GM12878 (cell line): ENCODE results near the gene PITPNM1.

ENCODE experiments used
- CTCF ChIP-seq, 3 experiments: IDR thresholded peaks in 2 of 3; conservative IDR thresholded peaks in 1 of 3; 2 replicates each; pipeline ENCODE4 v1.5.1; 2011; ENCODE audit warnings: low read depth in 3 of 3, low read length in 3 of 3, mild to moderate bottlenecking in 3 of 3, control low read depth in 2 of 3, moderate library complexity in 2 of 3, inconsistent platforms in 1 of 3, mixed read lengths in 1 of 3; ENCODE audit not compliant: control insufficient read depth in 2 of 3, insufficient read depth in 1 of 3; ENCODE audit errors: extremely low read depth in 1 of 3
- GABPA ChIP-seq: IDR thresholded peaks from 2 replicates; pipeline ENCODE4 v1.6.1; 2014; ENCODE audit warnings: antibody characterized with exemption, low read depth, mild to moderate bottlenecking, inconsistent platforms
- KDM1A ChIP-seq: fragments of 200-600 bp; sonication (generic); IDR thresholded peaks from 2 replicates; pipeline ENCODE4 v1.6.1; 2016; ENCODE audit warnings: borderline replicate concordance
- SMC3 ChIP-seq: IDR thresholded peaks from 2 replicates; pipeline ENCODE4 v1.6.1; 2011; ENCODE audit warnings: low read length, improper control_type of control experiment, borderline replicate concordance
- TCF7 ChIP-seq: IDR thresholded peaks from 2 replicates; pipeline ENCODE4 v1.6.1; 2014; ENCODE audit warnings: antibody characterized with exemption, borderline replicate concordance

DNA sequence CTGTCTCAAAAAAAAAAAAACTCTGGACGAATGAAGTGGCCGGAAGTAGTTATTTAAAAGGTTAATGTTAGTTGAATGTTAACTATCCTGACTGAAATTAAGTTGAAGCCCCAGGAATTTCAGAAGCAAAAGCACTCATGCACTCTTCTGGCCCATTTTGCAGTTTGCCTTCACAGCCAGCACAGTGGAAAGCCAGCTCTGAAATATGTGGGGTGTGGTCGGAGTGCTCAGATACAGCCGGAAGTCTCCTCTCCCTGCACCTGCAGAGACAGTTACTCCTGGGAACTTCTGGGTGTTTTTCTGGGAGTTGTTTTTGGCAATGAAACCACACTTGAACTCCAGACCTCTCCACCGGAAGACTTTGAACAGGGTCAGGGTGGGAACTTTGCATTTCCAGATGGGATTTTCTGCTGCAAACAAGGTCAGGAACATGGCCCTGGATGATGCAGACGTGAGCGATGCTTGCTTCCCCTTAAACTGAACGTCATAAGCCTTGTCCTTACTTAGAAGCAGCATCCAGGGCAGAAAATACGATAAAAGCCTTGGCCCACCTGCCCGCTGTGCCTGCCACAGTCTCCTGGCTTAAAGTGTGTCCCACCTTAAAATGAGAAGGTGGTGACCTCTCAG is 39.6 kb upstream of the PITPNM1 start:
- no peak for TF ChIP-seq CTCF (IDR thresholded peaks at IDR 0.05 in 2 of 3, conservative IDR thresholded peaks at IDR 0.05 in 1 of 3; ENCODE audit: control insufficient read depth in 2 of 3, extremely low read depth in 1 of 3, insufficient read depth in 1 of 3, low read depth in 3 of 3, low read length in 3 of 3)
- TF ChIP-seq TCF7 = no peak
- no peak for TF ChIP-seq GABPA
- TF ChIP-seq KDM1A = no peak
- TF ChIP-seq SMC3 = no peak
